H1 (cell line): Measurements from ENCODE around the gene UGT1A3. TPM values are rescaled to one million over a fixed set of nuclear protein-coding genes. Genes with fewer than 3 reads are reported as not detected.

Experiments
- CTCF ChIA-PET: fragments of 300-600 bp; sonication (Branson Sonifier 250); formaldehyde crosslinking; loops from one replicate; lab custom pipeline; 2021; ENCODE audit not compliant: partially characterized antibody; lab: Charles Lee
- POLR2A ChIA-PET: fragments of 300-600 bp; sonication (Branson Sonifier 250); formaldehyde crosslinking; loops from one replicate; lab custom pipeline; 2021; ENCODE audit warnings: inconsistent platforms; ENCODE audit not compliant: partially characterized antibody; lab: Charles Lee
- DNase-seq, 2 experiments: peaks; one replicate each; pipeline versions ENCODE4 v3.0.0 to v3.0.0-alpha.2; 2010 to 2022; ENCODE audit warnings: low spot score in 2 of 2, low read depth in 1 of 2, mixed read lengths in 1 of 2
- FAIRE-seq: peaks from 2 replicates; lab custom pipeline; 2011; peaks lifted over from hg19 to GRCh38; lab: Jason Lieb, UNC
- H2AFZ ChIP-seq: 2 replicates; pipeline ENCODE4 v1.8.1; 2012; ENCODE audit warnings: low read length, inconsistent platforms
- H2AK5ac ChIP-seq: 2 replicates; pipeline ENCODE4 v1.6.1; 2013; ENCODE audit warnings: low read depth, low read length
- H2BK120ac ChIP-seq: replicated peaks from 2 replicates; pipeline ENCODE3; 2013; ENCODE audit warnings: low read depth, low read length, inconsistent platforms
- H2BK12ac ChIP-seq: 2 replicates; pipeline ENCODE4 v1.6.1; 2013; ENCODE audit warnings: low read depth, low read length
- H2BK15ac ChIP-seq: 2 replicates; pipeline ENCODE4 v1.6.1; 2013; ENCODE audit warnings: low read length
- H2BK20ac ChIP-seq: 2 replicates; pipeline ENCODE4 v1.6.1; 2013; ENCODE audit warnings: low read length
- H2BK5ac ChIP-seq: 2 replicates; pipeline ENCODE4 v1.6.1; 2013; ENCODE audit warnings: low read depth, low read length
- H3K14ac ChIP-seq: 2 replicates; pipeline ENCODE4 v1.6.1; 2013; ENCODE audit warnings: inconsistent platforms; ENCODE audit not compliant: insufficient read length
- H3K18ac ChIP-seq: 2 replicates; pipeline ENCODE4 v1.6.1; 2013; ENCODE audit warnings: low read length; ENCODE audit errors: extremely low read depth
- H3K23ac ChIP-seq: 2 replicates; pipeline ENCODE4 v1.6.1; 2013; ENCODE audit warnings: inconsistent platforms; ENCODE audit not compliant: insufficient read length
- H3K23me2 ChIP-seq: 2 replicates; pipeline ENCODE4 v1.6.1; 2013; ENCODE audit warnings: low read depth, low read length
- H3K27ac ChIP-seq: 2 replicates; pipeline ENCODE4 v1.6.1; 2011; ENCODE audit warnings: low read depth, low read length, inconsistent platforms
- H3K27me3 ChIP-seq, 4 experiments: replicated peaks in 1 of 4; 1 replicate in 1 of 4; 2 replicates in 3 of 4; pipeline versions ENCODE4 v1.6.1 to v1.8.1; 2011 to 2013; ENCODE audit warnings: low read length in 3 of 4, mild to moderate bottlenecking in 3 of 4, inconsistent platforms in 2 of 4, mixed read lengths in 2 of 4, moderate library complexity in 1 of 4; ENCODE audit not compliant: control insufficient read depth in 3 of 4, insufficient read depth in 3 of 4; ENCODE audit errors: extremely low read depth in 1 of 4
- H3K36me3 ChIP-seq, 4 experiments: 2 replicates each; pipeline versions ENCODE4 v1.6.1 to v1.8.1; 2011 to 2013; ENCODE audit warnings: mild to moderate bottlenecking in 4 of 4, low read length in 3 of 4, moderate library complexity in 2 of 4, control low read depth in 1 of 4, inconsistent platforms in 1 of 4; ENCODE audit not compliant: insufficient read depth in 4 of 4, control insufficient read depth in 2 of 4
- H3K4ac ChIP-seq: replicated peaks from 2 replicates; pipeline ENCODE3; 2013; ENCODE audit warnings: low read length, low read depth, mixed read lengths, inconsistent platforms; ENCODE audit not compliant: insufficient read length
- H3K4me1 ChIP-seq, 4 experiments: replicated peaks in 1 of 4; 1 replicate in 1 of 4; 2 replicates in 3 of 4; pipeline versions ENCODE4 v1.6.1 to v1.8.1; 2011 to 2013; ENCODE audit warnings: low read length in 3 of 4, inconsistent platforms in 2 of 4, mixed read lengths in 1 of 4; ENCODE audit not compliant: insufficient read depth in 4 of 4, control insufficient read depth in 3 of 4
- H3K4me2 ChIP-seq, 2 experiments: 2 replicates each; pipeline versions ENCODE4 v1.6.1 to v1.8.1; 2011 to 2013; ENCODE audit warnings: low read depth in 2 of 2, low read length in 2 of 2, control low read depth in 1 of 2, inconsistent platforms in 1 of 2, mild to moderate bottlenecking in 1 of 2; ENCODE audit not compliant: insufficient read depth in 1 of 2
- H3K4me3 ChIP-seq, 4 experiments: fragments of 200-600, 300-600 bp in 1 of 4; sonication (generic), shearing (Covaris generic), sonication (Bioruptor Twin) in 1 of 4; 2 replicates each; pipeline versions ENCODE4 v1.5.1 to v1.8.1; 2011 to 2016; ENCODE audit warnings: low read length in 4 of 4, low read depth in 3 of 4, control low read depth in 2 of 4, inconsistent platforms in 2 of 4, mild to moderate bottlenecking in 2 of 4, mixed read lengths in 1 of 4, moderate library complexity in 1 of 4; ENCODE audit not compliant: insufficient read depth in 2 of 4; ENCODE audit errors: extremely low read depth in 1 of 4
- H3K56ac ChIP-seq: replicated peaks from 2 replicates; pipeline ENCODE3; 2013; ENCODE audit warnings: low read depth, mild to moderate bottlenecking, mixed read lengths, low read length, inconsistent platforms; ENCODE audit not compliant: insufficient read length
- H3K79me1 ChIP-seq: 2 replicates; pipeline ENCODE4 v1.6.1; 2013; ENCODE audit warnings: low read depth, low read length, control low read depth
- H3K79me2 ChIP-seq, 2 experiments: 2 replicates each; pipeline versions ENCODE4 v1.6.1 to v1.8.1; 2012 to 2013; ENCODE audit warnings: low read length in 2 of 2, mild to moderate bottlenecking in 2 of 2, inconsistent platforms in 1 of 2; ENCODE audit not compliant: insufficient read depth in 2 of 2, control insufficient read depth in 1 of 2
- H3K9ac ChIP-seq, 4 experiments: replicated peaks in 1 of 4; 1 replicate in 1 of 4; 2 replicates in 3 of 4; pipeline versions ENCODE4 v1.6.1 to v1.8.1; 2011 to 2013; ENCODE audit warnings: low read depth in 3 of 4, low read length in 3 of 4, control low read depth in 2 of 4, mild to moderate bottlenecking in 2 of 4, moderate library complexity in 2 of 4, inconsistent platforms in 1 of 4; ENCODE audit errors: extremely low read depth in 1 of 4
- H3K9me3 ChIP-seq, 2 experiments: 2 replicates each; pipeline versions ENCODE4 v1.6.1 to v1.8.1; 2012 to 2013; ENCODE audit warnings: mild to moderate bottlenecking in 2 of 2, moderate library complexity in 2 of 2, control low read depth in 1 of 2, inconsistent platforms in 1 of 2, low read depth in 1 of 2, low read length in 1 of 2, mixed read lengths in 1 of 2; ENCODE audit not compliant: insufficient read depth in 2 of 2
- H4K20me1 ChIP-seq, 2 experiments: replicated peaks in 1 of 2; 2 replicates each; pipeline versions ENCODE3 to v1.8.1; 2011 to 2013; ENCODE audit warnings: inconsistent platforms in 2 of 2, low read length in 2 of 2, mild to moderate bottlenecking in 1 of 2; ENCODE audit not compliant: insufficient read depth in 2 of 2, control insufficient read depth in 1 of 2
- H4K5ac ChIP-seq: 2 replicates; pipeline ENCODE4 v1.6.1; 2013; ENCODE audit warnings: low read length, low read depth, mixed read lengths, inconsistent platforms; ENCODE audit not compliant: insufficient read length
- H4K8ac ChIP-seq: 2 replicates; pipeline ENCODE4 v1.8.0; 2013; ENCODE audit warnings: mild to moderate bottlenecking, moderate library complexity, low read length, inconsistent platforms; ENCODE audit not compliant: insufficient read depth; ENCODE audit errors: extremely low read depth
- H4K91ac ChIP-seq: replicated peaks from 2 replicates; pipeline ENCODE3; 2013; ENCODE audit warnings: low read length, mixed read lengths, inconsistent platforms; ENCODE audit not compliant: insufficient read length
- CTCF ChIP-seq, 3 experiments: IDR thresholded peaks; 1 replicate in 2 of 3; 2 replicates in 1 of 3; pipeline versions ENCODE4 v1.5.1 to v1.6.1; 2011; ENCODE audit warnings: low read length in 3 of 3, mild to moderate bottlenecking in 3 of 3, inconsistent platforms in 2 of 3, low read depth in 1 of 3, moderate library complexity in 1 of 3; ENCODE audit not compliant: insufficient read depth in 1 of 3; ENCODE audit errors: control extremely low read depth in 1 of 3
- MAFK ChIP-seq: IDR thresholded peaks from 2 replicates; pipeline ENCODE4 v1.6.1; 2012; ENCODE audit warnings: low read depth, mild to moderate bottlenecking, improper control_type of control experiment, low read length
- WGBS, 2 experiments: shearing (Covaris generic) in 1 of 2; methylation state at CpG; one replicate each; pipeline versions ENCODE4 v1.1.6 to v1.1.7; 2013 to 2015; ENCODE audit warnings: low lambda C conversion rate in 2 of 2, mixed read lengths in 2 of 2, inconsistent platforms in 1 of 2, low coverage in 1 of 2, missing lambda C conversion rate in 1 of 2; ENCODE audit not compliant: insufficient replicate concordance in 2 of 2, insufficient coverage in 1 of 2, insufficient read length in 1 of 2; ENCODE audit errors: extremely low coverage in 1 of 2, missing lambda C conversion rate in 1 of 2; 5-methylcytosine and 5-hydroxymethylcytosine counted together
- polyA plus RNA-seq, 7 experiments: library from polyadenylated mRNA; depleted of rRNA in 3 of 7; stranded (reverse) in 5 of 7; unstranded in 2 of 7; fragments of >200 nt in 5 of 7; fragments of 200-250 nt in 2 of 7; gene quantifications; 1 replicate in 5 of 7; 2 replicates in 1 of 7; 4 replicates in 1 of 7; pipeline versions ENCODE4 v1.2.1 to v1.2.3, GENCODE V29; 2011 to 2013; ENCODE audit warnings: missing spikeins in 2 of 7, mixed read lengths in 2 of 7
- total RNA-seq: library from RNA; stranded (reverse); fragmentation: NEBNext Ultra II Directional; extraction: Animal tissue kit (Norgen Biotek cat#: 25700); gene quantifications from 2 replicates; pipeline ENCODE4 v1.2.1, GENCODE V29; 2021

UGT1A3 gene
- total and polyA plus RNA-seq, 2 of the 8 experiments (the other 6 are each of a cell fraction or from before 2014, with no cell fraction given): not detected

DNA sequence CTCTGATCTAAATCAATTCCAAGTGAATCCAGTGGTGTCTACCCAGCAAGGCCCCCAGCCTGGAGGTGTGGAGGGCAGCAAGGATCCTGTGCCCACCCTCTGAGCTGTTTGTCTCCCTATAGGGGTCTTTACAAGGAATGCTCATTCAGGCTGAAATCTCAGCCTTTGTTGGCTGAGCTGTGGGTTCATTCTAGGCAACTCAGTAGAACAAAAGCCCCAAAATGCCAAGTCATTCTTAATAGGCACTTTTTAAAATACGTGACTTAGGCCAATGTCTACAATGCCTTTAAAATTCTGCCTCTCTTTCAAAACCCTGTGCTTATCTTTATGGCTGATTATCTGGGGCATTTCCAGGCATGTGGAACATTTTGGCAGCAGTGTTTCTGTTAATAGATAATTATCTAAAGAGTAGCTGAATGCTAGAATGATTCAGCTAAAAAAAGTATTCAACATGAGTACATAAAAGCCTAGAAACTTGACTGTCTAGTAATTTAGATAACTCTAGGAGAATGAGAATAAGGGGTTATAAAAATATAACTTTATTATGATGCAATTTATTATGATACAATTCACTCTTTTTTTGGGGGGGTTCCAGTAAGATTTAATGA is 28.7 kb upstream of the UGT1A3 start:
- H3K9ac ChIP-seq: no peak overlapping the region
- H3K36me3 ChIP-seq: no peaks in the 10 kb centered on the region
- TF ChIP-seq MAFK: peak; percentile 90
- no peak for TF ChIP-seq CTCF (IDR thresholded peaks at IDR 0.05; ENCODE audit: control extremely low read depth in 1 of 3, insufficient read depth in 1 of 3, low read depth in 1 of 3, low read length in 3 of 3)

More for the DNA sequence above, 28.7 kb upstream of the UGT1A3 start:
- no peak overlapping the region for H3K4ac ChIP-seq
- FAIRE-seq (no peak), DNase-seq (no peak)
- H2BK12ac ChIP-seq: no peak overlapping the region
- H2BK20ac ChIP-seq: no peak overlapping the region
- WGBS, 2 experiments: 57% methylated on average over 1 of the region's 1 CpG; no CpG with 5 or more reads in 1 of the 2 experiments
- H3K27me3 ChIP-seq: no peaks in the 10 kb centered on the region
- H3K4me3 ChIP-seq: no peak overlapping the region
- no peak overlapping the region for H2BK120ac ChIP-seq
- H3K23me2 ChIP-seq: no peaks in the 10 kb centered on the region
- peak overlapping the region; percentile 40; the same call in 1 of the 2 replicates for H2AFZ ChIP-seq
- H3K14ac ChIP-seq: no peak overlapping the region
- H3K56ac ChIP-seq: no peak overlapping the region
- no peak overlapping the region; the same call in 1 of the 2 replicates for H3K18ac ChIP-seq
- no peak overlapping the region for H4K8ac ChIP-seq
- H3K4me1 ChIP-seq: peaks cover 0 to 4% (median 0%) of the 10 kb centered on the region in 4 experiments; a peak in 1 of 7 replicates
- 0 out of 2 replicates have a peak overlapping the region, but pooled peaks have one; percentile 17 for H2BK5ac ChIP-seq
- H2BK15ac ChIP-seq: no peak overlapping the region
- ChIA-PET CTCF (interaction anchor here (0.8 to 3.1 kb wide), 2 partner anchors 9 to 12 kb away, joined by 3 to 12 read pairs; partner anchors contain the start of gene UGT1A5), POLR2A (no interaction called here)
- no peak overlapping the region for H2AK5ac ChIP-seq
- no peak overlapping the region for H4K91ac ChIP-seq
- no peak overlapping the region for H3K4me2 ChIP-seq
- H4K20me1 ChIP-seq: no peaks in the 10 kb centered on the region
- H3K79me2 ChIP-seq: no peaks in the 10 kb centered on the region
- no peak overlapping the region for H4K5ac ChIP-seq
- no peak overlapping the region for H3K23ac ChIP-seq
- no peak overlapping the region for H3K27ac ChIP-seq
- H3K79me1 ChIP-seq: no peaks in the 10 kb centered on the region
- no peaks in the 10 kb centered on the region for H3K9me3 ChIP-seq
